Body of pancreas (tissue), 4 donors: Measurements from ENCODE around the gene DNAJC4.

Source experiments
- CTCF ChIP-seq, 7 experiments: fragments of 450-650 bp in 4 of 7; fragments of 200-600 bp in 3 of 7; sonication (generic) in 3 of 7; IDR thresholded peaks; one replicate each; pipeline ENCODE4 v1.5.1; 2016 to 2019; ENCODE audit warnings: antibody characterized with exemption in 7 of 7
- POLR2A ChIP-seq, 3 donors: fragments of 450-650 bp; IDR thresholded peaks; one replicate each; pipeline ENCODE4 v1.6.1; 2016; ENCODE audit warnings: antibody characterized with exemption in 3 of 3, mild to moderate bottlenecking in 2 of 3

GRCh38 chr11:64211181-64211872, 19.0 kb upstream of the DNAJC4 start:
- TF ChIP-seq CTCF (IDR thresholded peaks at IDR 0.05) (no peak), POLR2A (IDR thresholded peaks at IDR 0.05) (no peak)
